NCI-H1417 (cell line): ENCODE measurements around the gene TMPRSS11F.

ENCODE experiments used
- DNase-seq, 3 experiments: peaks; one replicate each; lab custom pipeline; 2025; lab: John Stamatoyannopoulos, UW

The TMPRSS11F gene

DNA sequence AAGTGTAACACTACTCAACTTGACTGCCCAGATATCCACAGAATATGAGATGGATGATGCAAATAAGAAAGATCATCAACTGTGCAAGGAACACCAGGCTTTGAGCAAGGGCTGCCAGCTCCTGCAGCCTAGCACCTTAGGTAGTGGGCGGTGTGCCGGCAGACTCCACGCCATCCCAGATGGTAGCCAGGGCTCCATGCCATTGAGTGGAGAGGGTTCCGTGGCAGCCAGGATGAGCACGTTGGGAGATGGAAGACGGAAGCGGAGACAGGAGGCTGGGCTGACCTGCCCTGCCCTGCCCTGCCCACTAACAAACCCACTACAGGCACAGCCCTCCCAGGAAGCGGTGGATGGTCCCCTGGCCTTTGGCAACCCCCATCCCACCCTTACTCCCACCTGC is 51.9 kb downstream of the TMPRSS11F start:
- DNase-seq: no peak

DNA sequence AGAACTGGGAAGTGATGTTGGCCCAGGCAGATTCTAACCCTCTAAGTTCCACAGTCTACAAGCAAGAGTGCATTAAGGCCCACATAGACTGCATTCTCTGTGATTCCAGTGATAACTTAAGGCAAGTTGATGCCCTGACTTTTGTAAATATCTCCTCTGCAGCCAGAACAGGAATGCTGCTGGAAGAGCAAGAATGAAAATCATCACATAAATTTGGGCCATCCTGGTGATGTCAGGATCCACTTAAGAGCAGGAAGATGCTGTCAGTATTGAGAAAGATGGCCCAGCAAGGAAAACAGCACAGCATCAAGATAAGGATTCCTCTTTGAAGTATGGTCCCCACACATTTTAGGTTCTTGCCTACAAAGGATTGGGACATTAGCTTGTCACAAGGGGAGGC is 52.4 kb downstream of the TMPRSS11F start:
- DNase-seq: no peak

- DNase-seq: no peak
Measured at GRCh38 chr4:68076194-68076593, 53.5 kb downstream of the TMPRSS11F start.

GRCh38 chr4:68074397-68074796 is 55.3 kb downstream of the TMPRSS11F start:
- DNase-seq: no peak

- DNase-seq: no peak
Measured at GRCh38 chr4:68070302-68070701, 59.4 kb downstream of the TMPRSS11F start.

GRCh38 chr4:68062501-68062900 is 67.2 kb downstream of the TMPRSS11F start:
- no peak for DNase-seq

GRCh38 chr4:68038272-68038671 is 91.4 kb downstream of the TMPRSS11F start:
- DNase-seq: no peak

DNA sequence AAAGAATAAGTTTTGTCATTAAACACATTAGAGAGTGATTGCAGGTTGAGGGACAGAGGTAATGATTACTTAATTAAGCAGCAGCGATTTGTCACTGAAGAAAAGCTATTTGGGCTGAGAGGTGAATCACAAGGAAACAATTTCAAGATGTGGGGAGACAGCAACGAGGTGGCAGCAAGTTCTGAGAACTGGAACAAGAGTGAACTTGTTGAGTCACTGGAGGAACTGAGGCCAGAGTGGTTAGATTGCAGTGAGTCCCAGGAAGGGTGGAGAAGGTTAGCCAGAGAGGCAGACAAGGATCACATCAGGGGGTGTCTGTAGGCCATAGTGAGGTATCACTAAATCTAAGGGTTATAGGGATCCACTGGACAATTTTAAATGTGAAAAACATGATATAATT is 108.5 kb downstream of the TMPRSS11F start:
- DNase-seq: no peak

- DNase-seq: no peak
Measured at GRCh38 chr4:68011684-68012083, 118.0 kb downstream of the TMPRSS11F start.
